DND-41 (cell line): ENCODE data around the gene FBXW4.

Experiments used
- ATAC-seq: fragments of 200-7000 bp; cut with Tn5 transposase; 3 replicates; pipeline ENCODE4 v1.9.1; 2021; ENCODE audit warnings: low read depth; ENCODE audit not compliant: insufficient read depth
- DNase-seq: peaks from one replicate; pipeline ENCODE4 v3.0.0-alpha.2; 2020
- H2AFZ ChIP-seq: 2 replicates; pipeline ENCODE4 v1.6.0; 2012; ENCODE audit warnings: low read depth, low read length
- H3K27ac ChIP-seq: 2 replicates; pipeline ENCODE4 v1.5.1; 2012; ENCODE audit warnings: low read length, inconsistent platforms
- H3K27me3 ChIP-seq: fragments of 200-600 bp; sonication (generic); 2 replicates; pipeline ENCODE4 v1.6.0; 2012; ENCODE audit warnings: low read length, mild to moderate bottlenecking, inconsistent platforms; ENCODE audit not compliant: insufficient read depth, poor library complexity
- H3K36me3 ChIP-seq: 2 replicates; pipeline ENCODE4 v1.5.1; 2012; ENCODE audit warnings: low read length, inconsistent platforms; ENCODE audit not compliant: insufficient read depth
- H3K4me1 ChIP-seq: 2 replicates; pipeline ENCODE4 v1.5.1; 2012; ENCODE audit warnings: mild to moderate bottlenecking, low read length; ENCODE audit not compliant: insufficient read depth
- H3K4me2 ChIP-seq: 2 replicates; pipeline ENCODE4 v1.6.0; 2012; ENCODE audit warnings: mild to moderate bottlenecking, moderate library complexity, low read length, inconsistent platforms; ENCODE audit not compliant: insufficient read depth
- H3K4me3 ChIP-seq, 2 experiments: fragments of 200-600 bp in 1 of 2; shearing (Covaris generic) in 1 of 2; 2 replicates each; pipeline ENCODE4 v1.5.1; 2012 to 2016; ENCODE audit warnings: inconsistent platforms in 2 of 2, low read length in 2 of 2, mild to moderate bottlenecking in 2 of 2, low read depth in 1 of 2, moderate library complexity in 1 of 2
- H3K79me2 ChIP-seq: 2 replicates; pipeline ENCODE4 v1.6.0; 2012; ENCODE audit warnings: low read length, inconsistent platforms; ENCODE audit not compliant: insufficient read depth
- H3K9ac ChIP-seq: 2 replicates; pipeline ENCODE4 v1.6.0; 2012; ENCODE audit warnings: low read depth, mild to moderate bottlenecking, inconsistent platforms, low read length, moderate library complexity
- H3K9me3 ChIP-seq: 2 replicates; pipeline ENCODE4 v1.5.1; 2012; ENCODE audit warnings: low read length, moderate library complexity, mild to moderate bottlenecking, inconsistent platforms; ENCODE audit not compliant: insufficient read depth, severe bottlenecking
- H4K20me1 ChIP-seq: 2 replicates; pipeline ENCODE4 v1.6.0; 2012; ENCODE audit warnings: low read length; ENCODE audit not compliant: insufficient read depth
- EZH2 ChIP-seq: IDR thresholded peaks from 3 replicates; pipeline ENCODE4 v1.6.1; 2012; ENCODE audit warnings: borderline replicate concordance, low read depth, mild to moderate bottlenecking, moderate library complexity, low read length, inconsistent platforms; ENCODE audit not compliant: severe bottlenecking
- TF ChIP-seq, protein P1 (sequence below): IDR thresholded peaks from 2 replicates; pipeline ENCODE4 v1.5.1; 2012; ENCODE audit warnings: borderline replicate concordance, low read length, moderate library complexity, mild to moderate bottlenecking; ENCODE audit not compliant: poor library complexity, severe bottlenecking; ENCODE audit errors: extremely low read depth

FBXW4 gene

DNA sequence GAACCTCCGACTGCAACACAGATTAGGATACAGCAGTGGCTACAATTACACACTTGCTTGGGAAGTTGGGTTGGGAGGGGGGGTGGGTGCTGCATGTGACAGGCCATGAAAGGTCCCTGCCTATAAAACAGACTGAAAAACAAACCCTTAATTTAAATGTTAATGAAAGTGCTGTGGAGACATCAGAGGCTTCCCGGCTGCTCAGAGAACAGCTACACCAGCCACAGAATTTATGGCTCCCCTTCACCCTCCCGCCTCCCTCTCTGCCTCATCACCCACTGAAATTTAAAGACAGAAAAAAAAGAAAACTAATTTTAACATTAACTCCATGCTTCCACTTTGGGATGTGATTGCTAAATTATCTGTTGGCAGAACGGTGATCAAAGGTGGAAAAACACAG, 34.7 kb downstream of the FBXW4 start:
- Histone ChIP-seq H3K4me3 (no peak overlapping the region), H2AFZ (no peak overlapping the region), H3K79me2 (no peaks in the 10 kb centered on the region), H3K27me3 (no peaks in the 10 kb centered on the region), H3K36me3 (peaks cover 78% of the 10 kb centered on the region), H3K9ac (no peak overlapping the region), H3K9me3 (no peaks in the 10 kb centered on the region), H3K4me1 (no peaks in the 10 kb centered on the region), H4K20me1 (no peaks in the 10 kb centered on the region; the same call in 1 of the 2 replicates), H3K4me2 (no peak overlapping the region), H3K27ac (no peak overlapping the region)
- TF ChIP-seq, protein P1, sequence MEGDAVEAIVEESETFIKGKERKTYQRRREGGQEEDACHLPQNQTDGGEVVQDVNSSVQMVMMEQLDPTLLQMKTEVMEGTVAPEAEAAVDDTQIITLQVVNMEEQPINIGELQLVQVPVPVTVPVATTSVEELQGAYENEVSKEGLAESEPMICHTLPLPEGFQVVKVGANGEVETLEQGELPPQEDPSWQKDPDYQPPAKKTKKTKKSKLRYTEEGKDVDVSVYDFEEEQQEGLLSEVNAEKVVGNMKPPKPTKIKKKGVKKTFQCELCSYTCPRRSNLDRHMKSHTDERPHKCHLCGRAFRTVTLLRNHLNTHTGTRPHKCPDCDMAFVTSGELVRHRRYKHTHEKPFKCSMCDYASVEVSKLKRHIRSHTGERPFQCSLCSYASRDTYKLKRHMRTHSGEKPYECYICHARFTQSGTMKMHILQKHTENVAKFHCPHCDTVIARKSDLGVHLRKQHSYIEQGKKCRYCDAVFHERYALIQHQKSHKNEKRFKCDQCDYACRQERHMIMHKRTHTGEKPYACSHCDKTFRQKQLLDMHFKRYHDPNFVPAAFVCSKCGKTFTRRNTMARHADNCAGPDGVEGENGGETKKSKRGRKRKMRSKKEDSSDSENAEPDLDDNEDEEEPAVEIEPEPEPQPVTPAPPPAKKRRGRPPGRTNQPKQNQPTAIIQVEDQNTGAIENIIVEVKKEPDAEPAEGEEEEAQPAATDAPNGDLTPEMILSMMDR, result no peak
- TF ChIP-seq EZH2, result no peak
- ATAC-seq, result no peak
- DNase-seq, result no peak

DNA sequence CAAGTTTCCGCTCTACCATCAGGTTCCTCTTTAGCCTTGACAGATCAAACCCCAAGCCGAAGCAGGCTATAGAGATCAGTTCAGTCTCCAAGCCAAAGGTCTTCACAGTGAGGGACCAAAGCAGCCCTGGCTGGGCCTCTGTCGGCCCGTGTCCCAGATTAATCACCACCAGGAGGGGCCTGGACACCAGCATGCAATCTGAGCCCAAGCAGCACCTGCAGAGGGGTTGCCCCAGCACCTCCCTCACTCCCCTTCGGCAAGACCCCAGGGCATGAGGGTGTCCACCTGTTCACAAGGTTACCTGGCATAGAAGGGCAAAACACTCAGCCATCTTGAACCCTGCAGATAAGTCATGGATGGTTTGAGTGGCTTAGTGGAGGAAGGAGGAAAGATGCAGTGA, 36.0 kb downstream of the FBXW4 start:
- no peak for TF ChIP-seq EZH2
- TF ChIP-seq, protein P1, result no peak
- H3K79me2 ChIP-seq, result no peaks in the 10 kb centered on the region
- no peak overlapping the region for H3K27ac ChIP-seq
- DNase-seq, result no peak
- no peak overlapping the region for H2AFZ ChIP-seq
- H3K4me2 ChIP-seq, result no peak overlapping the region
- H3K27me3 ChIP-seq, result no peaks in the 10 kb centered on the region
- no peak for ATAC-seq
- no peaks in the 10 kb centered on the region for H3K9me3 ChIP-seq
- no peaks in the 10 kb centered on the region for H3K4me1 ChIP-seq
- no peaks in the 10 kb centered on the region; the same call in 1 of the 2 replicates for H4K20me1 ChIP-seq
- H3K36me3 ChIP-seq, result peaks cover 72% of the 10 kb centered on the region
- no peak overlapping the region for H3K9ac ChIP-seq
- H3K4me3 ChIP-seq, result no peak overlapping the region

DNA sequence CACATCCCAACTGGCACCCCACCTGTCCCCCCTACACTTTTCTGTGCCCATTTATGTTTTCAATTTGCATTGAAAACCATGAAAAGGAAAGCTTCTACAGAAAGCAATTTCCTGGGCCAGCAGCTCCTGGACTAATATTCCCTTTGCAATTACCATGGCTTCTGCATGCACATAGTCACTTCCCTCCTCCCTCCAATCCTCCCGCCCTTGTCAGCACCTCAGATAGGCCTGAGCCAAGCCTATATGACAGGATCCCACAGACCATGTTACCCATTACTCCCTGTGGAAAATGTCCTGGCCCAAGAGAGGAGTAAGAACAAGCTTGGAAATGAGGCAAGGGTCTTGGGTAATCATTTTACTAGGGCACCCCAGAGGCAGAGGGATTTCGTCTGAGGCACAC, 38.1 kb downstream of the FBXW4 start:
- H3K36me3 ChIP-seq, result peaks cover 65% of the 10 kb centered on the region
- no peak for ATAC-seq
- no peaks in the 10 kb centered on the region for H3K9me3 ChIP-seq
- no peak overlapping the region for H3K4me2 ChIP-seq
- no peak overlapping the region for H3K9ac ChIP-seq
- TF ChIP-seq, protein P1, result no peak
- no peak for TF ChIP-seq EZH2
- no peaks in the 10 kb centered on the region; the same call in 1 of the 2 replicates for H4K20me1 ChIP-seq
- DNase-seq, result no peak
- no peaks in the 10 kb centered on the region for H3K4me1 ChIP-seq
- no peak overlapping the region for H3K4me3 ChIP-seq
- H3K27ac ChIP-seq, result no peak overlapping the region
- H3K79me2 ChIP-seq, result no peaks in the 10 kb centered on the region
- no peaks in the 10 kb centered on the region for H3K27me3 ChIP-seq
- no peak overlapping the region for H2AFZ ChIP-seq

DNA sequence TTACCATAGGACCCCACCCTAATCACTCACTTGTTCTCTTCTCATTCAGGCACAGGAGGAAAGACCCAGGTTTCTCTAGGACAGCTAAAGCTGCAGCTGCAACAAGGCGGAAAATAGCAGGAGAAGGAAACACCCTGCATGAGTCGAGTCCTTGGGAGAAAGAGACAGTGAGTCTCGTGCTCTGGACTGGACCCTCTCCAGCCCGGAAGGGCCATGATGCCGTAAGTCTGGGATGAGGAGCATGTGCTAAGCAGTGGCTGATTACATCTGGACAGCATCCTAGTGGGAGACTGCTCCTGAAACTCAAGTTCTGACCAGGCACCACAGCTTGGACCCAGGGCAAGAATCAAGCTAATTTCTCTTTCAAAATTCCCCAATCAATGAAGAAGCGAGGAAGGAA, 39.4 kb downstream of the FBXW4 start:
- Histone ChIP-seq H3K27ac (no peak overlapping the region), H3K9me3 (no peaks in the 10 kb centered on the region), H4K20me1 (0 out of 2 replicates have a peak, but pooled peaks cover 3% of the 10 kb centered on the region), H3K4me3 (no peak overlapping the region), H3K4me1 (no peaks in the 10 kb centered on the region), H3K36me3 (peaks cover 59% of the 10 kb centered on the region), H3K27me3 (no peaks in the 10 kb centered on the region), H3K9ac (no peak overlapping the region), H3K79me2 (no peaks in the 10 kb centered on the region), H3K4me2 (no peak overlapping the region), H2AFZ (no peak overlapping the region)
- TF ChIP-seq, protein P1, result no peak
- no peak for TF ChIP-seq EZH2
- DNase-seq, result no peak
- no peak for ATAC-seq
